ENCODE data around the gene CUBN.

DNA sequence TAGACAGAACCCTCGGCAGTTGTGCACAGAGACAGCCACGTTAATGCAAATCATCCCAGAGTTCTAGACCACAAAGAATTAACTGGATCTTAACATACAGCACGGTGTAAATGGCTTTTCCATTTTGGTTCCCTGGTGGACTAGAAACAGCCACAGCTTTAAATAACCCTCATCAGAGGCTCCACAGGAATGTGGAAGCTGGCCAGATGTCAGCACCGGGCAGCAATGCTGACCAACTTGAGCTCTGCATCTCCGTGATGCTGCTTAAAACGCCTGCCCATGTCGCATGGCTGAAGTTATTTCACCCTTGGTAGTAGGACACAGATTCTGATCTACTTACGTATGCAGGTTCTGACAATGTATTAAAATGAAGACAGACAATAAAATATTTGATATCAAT lies 336.9 kb downstream of the CUBN start:
- TF ChIP-seq, protein P1, sequence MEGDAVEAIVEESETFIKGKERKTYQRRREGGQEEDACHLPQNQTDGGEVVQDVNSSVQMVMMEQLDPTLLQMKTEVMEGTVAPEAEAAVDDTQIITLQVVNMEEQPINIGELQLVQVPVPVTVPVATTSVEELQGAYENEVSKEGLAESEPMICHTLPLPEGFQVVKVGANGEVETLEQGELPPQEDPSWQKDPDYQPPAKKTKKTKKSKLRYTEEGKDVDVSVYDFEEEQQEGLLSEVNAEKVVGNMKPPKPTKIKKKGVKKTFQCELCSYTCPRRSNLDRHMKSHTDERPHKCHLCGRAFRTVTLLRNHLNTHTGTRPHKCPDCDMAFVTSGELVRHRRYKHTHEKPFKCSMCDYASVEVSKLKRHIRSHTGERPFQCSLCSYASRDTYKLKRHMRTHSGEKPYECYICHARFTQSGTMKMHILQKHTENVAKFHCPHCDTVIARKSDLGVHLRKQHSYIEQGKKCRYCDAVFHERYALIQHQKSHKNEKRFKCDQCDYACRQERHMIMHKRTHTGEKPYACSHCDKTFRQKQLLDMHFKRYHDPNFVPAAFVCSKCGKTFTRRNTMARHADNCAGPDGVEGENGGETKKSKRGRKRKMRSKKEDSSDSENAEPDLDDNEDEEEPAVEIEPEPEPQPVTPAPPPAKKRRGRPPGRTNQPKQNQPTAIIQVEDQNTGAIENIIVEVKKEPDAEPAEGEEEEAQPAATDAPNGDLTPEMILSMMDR (IDR thresholded peaks at IDR 0.05; ENCODE audit: low read depth, low read length), result no peak
- TF ChIP-seq POLR2A (IDR thresholded peaks at IDR 0.05; ENCODE audit: extremely low read depth, insufficient read length), result no peak
